ENCODE measurements around the gene GRIN1.

GRCh38 chr9:137217276-137218211 is 78.6 kb downstream of the GRIN1 start:
- no peak for TF ChIP-seq CTCF (conservative IDR thresholded peaks at IDR 0.05; ENCODE audit: low read depth, low read length)
- TF ChIP-seq EZH2 (IDR thresholded peaks at IDR 0.05; ENCODE audit: borderline replicate concordance, low read depth, low read length, poor library complexity, severe bottlenecking): no peak

All from A673 (cell line).